ENCODE data around the gene RCBTB2.

- TF ChIP-seq EZH2phosphoT487 (IDR thresholded peaks at IDR 0.05; ENCODE audit: insufficient read depth, low read depth) = no peak
- no peak for TF ChIP-seq EZH2 (IDR thresholded peaks at IDR 0.05; ENCODE audit: insufficient read depth, poor library complexity, severe bottlenecking)
These were observed 75.2 kb downstream of the RCBTB2 start for GRCh38 chr13:48457578-48458242.

Measured in GM23248 (cell line).